Activated T-cell treated with anti-CD3 and anti-CD28 coated beads, Interleukin-2, amount 50 U/mL, for 48 hours (primary cell): ENCODE measurements around the gene RBM3.
"Not testable (repeated sequence)": the region's sequence is repeated elsewhere in the genome, so short reads cannot be mapped to it uniquely, and the experiment has no call there.

Experiments used
- DNase-seq, 2 experiments: peaks; one replicate each; pipeline ENCODE4 v3.0.0-alpha.2; 2020

Gene RBM3

GRCh38 chrX:48574270-48575266 lies at the start of gene RBM3:
RBM3 (plus strand) TSS chrX:48574484; CDS start chrX:48575181, 697 bp downstream.
- peak; percentile 89 to 91 for DNase-seq

DNA sequence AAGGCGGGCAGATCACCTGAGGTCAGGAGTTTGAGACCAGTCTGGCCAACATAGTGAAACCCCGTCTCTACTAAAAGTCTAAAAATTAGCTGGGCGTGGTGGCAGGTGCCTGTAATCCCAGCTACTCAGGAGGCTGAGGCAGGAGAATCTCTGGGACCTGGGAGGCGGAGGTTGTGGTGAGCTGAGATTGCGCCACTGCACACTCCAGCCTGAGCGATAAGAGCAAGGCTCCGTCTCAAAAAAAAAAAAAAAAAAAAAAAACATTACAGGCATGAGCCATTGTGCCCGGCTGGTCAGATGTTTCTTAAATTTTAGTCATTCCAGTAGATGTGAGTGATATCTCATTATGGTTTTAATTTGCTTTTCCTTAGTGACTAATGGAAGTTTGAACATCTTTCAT lies 48.4 kb upstream of the RBM3 start:
- not testable (repeated sequence) for DNase-seq

- DNase-seq: no peak
These were observed 43.5 kb upstream of the RBM3 start for GRCh38 chrX:48530736-48531135.

DNA sequence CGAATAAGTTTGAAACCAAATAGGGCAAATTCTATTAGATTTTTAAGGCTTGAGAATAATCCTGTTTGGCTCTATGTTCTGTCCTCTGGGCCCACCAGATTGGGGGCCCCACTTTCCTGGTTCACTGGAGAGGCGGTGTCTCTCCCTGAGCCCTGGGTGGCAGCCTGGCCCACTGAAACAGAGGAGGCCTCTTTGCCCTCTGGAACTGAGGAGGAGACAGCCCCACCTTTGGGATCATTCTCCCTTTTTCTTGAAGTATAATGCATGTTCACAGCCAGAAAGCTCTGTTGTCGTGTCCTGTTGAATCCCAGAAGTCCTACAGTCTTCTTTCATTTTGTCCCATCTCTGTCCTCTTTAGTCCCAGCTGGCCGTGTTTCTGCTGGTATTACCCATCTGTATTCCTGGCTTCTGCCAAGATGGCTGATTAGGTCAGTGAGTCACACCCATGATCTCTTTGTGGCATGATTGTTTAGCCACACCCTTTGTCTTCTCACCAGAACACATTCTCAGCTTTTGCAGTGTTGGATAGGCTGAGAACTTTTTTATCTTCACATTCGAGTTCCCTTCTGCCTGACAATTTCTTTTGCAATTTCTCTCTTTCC lies 42.8 kb upstream of the RBM3 start:
- DNase-seq: no peak

DNA sequence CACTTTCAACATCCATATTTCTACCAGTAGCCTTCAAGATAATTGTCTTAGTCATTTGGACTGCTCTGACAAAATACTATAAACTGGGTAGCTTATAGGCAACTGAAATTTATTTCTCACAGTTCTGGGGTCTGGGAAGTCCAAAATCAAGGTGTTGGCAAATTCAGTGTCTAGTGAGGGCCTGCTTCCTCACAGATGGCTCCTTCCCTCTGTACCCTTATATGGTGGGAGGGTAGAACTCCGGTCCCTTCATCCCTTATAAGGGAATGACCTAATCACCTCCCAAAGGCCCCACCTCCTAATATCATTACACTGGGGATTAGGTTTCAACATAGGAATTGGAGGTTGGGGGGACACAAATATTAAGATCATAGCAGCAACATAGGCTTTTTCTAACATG lies 42.1 kb upstream of the RBM3 start:
- DNase-seq: no peak

DNA sequence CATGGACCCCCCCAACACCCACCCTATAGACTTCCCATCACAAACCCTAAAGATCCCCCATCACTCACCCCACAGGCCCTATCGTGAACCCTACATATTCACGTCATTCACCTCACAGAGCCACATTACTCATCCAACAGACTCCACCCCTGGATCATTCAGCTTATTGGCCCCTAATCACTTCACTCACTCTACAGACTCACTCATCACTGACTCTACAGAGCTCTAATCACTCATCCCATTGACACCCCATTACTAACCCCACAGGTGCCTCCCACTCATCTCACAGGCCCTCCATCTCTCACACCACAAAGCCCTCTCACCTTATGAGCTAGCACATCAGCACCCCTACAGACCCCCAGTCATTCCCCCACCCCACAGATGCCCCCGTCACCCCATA lies 41.1 kb upstream of the RBM3 start:
- DNase-seq: no peak

GRCh38 chrX:48538641-48539344 lies 35.5 kb upstream of the RBM3 start:
- DNase-seq: no peak

- peak; percentile 94 to 96 for DNase-seq
These were observed 34.8 kb upstream of the RBM3 start, which contains the start of gene TBC1D25 for GRCh38 chrX:48539345-48540027. TBC1D25 (plus strand) TSS chrX:48539714; CDS start chrX:48539798, 84 bp downstream.

DNA sequence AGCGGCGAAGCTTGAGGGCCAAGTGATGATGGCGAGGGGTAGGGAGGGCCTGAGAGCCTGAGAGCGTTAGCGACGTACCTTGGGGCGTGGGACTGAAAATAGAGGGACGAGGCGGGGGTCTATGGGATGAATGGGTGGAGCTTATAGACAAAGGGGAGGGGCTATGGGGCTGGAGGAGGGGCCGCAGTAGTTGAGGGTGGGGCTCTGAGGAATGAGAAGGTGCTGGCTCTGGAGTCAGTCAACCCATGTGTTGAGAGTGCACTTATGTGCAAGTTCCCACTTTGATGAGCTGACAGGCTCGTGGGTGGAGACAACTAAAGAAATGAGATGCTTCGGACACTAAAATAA lies 34.3 kb upstream of the RBM3 start:
- DNase-seq: peak; percentile 72 to 73

DNA sequence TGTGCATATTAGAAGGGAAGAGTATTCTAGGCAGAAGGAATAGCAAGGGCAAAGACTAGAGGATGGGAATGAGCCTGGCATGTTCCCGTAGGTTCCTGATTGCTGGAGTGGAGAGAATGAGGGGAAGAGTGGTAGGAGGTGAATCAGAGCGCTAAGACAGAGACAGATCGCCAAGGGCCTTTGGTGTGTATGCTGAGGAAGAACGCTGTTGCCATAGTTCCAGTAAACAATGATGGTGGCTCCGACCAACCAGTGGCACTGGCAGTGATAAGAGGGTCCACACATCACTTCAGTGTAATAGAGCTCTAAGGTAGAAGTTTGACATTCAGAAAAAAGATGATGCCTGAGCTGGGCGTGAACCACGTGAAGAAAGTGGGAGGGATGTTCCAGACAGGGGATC lies 33.8 kb upstream of the RBM3 start:
- DNase-seq: no peak

GRCh38 chrX:48541140-48541814 lies 33.0 kb upstream of the RBM3 start:
- no peak for DNase-seq

DNA sequence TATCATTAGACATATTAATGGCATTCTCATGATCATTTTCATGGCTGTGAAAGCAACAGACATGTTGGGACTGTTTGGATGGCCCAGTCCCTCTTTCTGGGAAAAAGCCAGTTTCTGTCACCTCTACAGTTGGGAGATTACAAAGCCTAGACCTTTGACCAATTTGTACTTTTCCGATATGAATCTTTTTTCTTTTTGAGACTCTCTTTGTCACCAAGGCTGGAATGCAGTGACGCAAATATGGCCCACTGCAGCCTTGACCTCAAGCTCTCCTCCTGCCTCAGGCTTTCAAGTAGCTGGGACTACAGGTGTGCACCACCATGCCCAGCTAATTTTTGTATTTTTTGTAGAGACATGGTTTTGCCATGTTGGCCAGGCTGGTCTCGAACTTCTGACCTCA lies 25.4 kb upstream of the RBM3 start:
- no peak for DNase-seq

DNA sequence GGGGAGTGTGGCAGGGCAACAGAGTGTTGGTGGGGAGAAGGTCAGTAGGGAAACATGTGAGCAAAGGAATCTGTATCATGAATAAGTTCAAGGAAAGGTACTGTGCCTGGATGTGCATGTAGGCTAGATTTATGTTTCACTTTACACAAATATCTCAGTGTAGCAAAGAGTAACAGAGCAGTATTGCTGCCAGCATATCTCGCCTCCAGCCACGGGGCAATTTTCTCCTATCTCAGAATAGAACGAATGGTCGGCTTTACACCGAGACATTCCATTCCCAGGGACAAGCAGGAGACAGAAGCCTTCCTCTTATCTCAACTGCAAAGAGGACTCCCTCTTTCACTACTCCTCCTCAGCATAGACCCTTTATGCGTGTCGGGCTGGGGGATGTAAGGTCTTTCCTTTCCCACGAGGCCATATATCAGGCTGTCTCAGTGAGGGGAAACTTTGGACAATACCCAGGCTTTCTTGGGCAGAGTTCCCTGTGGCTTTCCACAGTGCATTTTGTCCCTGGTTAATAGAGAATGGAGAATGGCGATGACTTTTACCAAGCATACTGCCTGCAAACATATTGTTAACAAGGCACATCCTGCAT lies 18.5 kb upstream of the RBM3 start:
- DNase-seq: not testable (repeated sequence)

GRCh38 chrX:48558271-48558670 lies 16.0 kb upstream of the RBM3 start:
- no peak for DNase-seq

DNA sequence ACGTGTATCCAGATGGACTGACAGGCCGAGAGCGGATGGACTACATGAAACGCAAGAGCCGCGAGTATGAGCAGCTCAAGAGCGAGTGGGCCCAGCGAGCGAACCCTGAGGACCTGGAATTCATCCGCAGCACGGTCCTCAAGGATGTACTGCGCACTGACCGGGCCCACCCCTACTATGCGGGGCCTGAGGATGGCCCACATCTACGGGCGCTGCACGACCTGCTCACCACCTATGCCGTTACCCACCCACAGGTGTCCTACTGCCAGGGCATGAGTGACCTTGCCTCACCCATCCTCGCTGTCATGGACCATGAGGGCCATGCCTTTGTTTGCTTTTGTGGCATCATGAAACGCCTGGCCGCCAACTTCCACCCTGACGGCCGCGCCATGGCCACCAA lies 14.6 kb upstream of the RBM3 start:
- DNase-seq: no peak

DNA sequence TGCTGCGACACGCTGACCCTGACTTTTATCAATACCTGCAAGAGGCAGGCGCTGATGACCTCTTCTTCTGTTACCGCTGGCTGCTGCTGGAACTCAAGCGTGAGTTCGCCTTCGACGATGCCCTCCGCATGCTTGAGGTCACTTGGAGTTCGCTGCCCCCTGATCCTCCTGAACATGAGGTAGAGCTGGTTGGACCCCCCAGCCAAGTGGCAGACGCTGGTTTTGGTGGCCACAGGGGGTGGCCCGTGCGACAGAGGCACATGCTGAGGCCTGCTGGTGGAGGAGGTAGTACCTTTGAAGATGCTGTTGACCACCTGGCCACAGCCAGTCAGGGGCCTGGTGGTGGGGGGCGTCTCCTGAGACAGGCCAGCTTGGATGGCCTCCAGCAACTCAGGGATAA lies 14.2 kb upstream of the RBM3 start:
- no peak for DNase-seq

DNA sequence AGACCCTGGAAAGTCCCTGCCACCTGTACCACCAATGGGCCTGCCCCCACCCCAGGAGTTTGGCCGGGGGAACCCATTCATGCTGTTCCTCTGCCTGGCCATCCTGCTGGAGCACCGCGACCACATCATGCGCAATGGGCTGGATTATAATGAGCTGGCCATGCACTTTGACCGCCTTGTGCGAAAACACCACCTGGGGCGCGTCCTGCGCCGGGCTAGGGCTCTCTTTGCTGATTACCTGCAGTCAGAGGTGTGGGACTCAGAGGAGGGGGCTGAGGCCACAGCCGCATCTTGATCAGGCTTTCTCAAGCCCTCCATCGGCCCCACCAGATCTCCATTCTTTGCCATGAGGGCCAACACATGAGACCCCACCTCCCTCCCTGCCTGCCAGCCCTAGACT lies 13.6 kb upstream of the RBM3 start:
- no peak for DNase-seq

GRCh38 chrX:48569958-48570357 lies 4.3 kb upstream of the RBM3 start:
- DNase-seq: peak in 1 of 2 experiments; percentile 44

DNA sequence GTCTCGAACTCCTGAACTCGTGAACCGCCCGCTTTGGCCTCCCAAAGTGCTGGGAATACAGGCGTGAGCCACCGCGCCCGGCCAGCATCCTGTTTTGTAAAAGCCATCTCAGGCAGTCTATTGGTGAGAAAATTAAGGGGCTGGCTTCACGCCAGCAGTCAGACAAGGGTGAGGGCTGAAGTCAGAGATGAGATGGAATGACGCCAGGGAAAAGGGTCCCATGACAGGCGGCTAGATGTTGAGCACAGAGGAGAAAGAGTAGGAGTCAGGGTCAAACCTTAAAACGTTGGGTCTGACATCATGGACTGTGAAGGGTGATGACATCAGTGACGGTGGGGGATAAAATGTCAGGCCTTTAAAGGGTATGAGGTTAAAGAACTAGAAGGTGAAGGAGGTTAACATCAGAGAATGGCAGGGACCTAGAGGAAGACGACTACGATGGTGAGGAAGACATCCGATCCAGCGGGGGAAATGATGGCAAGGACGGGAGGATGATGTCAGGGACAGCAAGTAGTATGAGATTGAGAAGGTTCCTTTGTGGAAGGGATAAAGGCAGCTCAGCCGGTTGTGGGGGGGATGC lies 504 bp upstream of the RBM3 start:
- peak in 1 of 2 experiments; percentile 41 for DNase-seq

DNA sequence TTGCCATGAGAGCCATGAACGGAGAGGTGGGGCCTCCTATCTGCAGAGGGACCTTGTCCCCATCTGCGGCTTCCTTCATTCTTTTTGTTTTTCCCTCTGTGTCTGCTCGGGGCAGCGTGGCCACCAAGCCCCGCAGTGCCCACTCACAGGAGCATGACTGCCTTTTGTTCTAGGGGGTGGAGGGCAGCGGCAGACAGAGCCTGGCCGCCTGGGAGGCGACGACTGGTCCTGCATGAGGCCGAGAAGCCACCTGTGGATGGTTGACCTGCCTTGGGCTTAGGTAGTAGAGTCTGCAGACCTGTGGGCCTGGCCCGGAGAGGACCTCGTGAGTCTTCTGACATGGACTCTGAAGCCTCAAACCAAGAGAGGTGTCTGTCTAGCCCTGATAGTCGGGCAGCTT lies 1.4 kb downstream of the RBM3 start:
- DNase-seq: no peak

DNA sequence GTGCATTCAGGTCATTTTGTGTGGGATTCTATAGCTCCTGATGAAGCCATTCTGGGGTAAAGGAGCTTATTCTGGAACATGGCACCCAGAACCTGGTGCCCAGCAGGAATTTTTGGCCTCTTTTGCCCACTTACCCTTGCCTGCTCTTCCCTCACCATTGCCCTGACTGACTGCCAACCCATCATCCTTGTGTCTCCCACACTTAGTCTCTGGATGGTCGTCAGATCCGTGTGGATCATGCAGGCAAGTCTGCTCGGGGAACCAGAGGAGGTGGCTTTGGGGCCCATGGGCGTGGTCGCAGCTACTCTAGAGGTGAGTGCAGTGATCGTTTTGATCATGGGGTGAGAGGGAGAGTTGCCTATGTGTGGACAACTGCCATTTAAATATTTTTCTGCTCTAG lies 1.8 kb downstream of the RBM3 start:
- DNase-seq: peak in 1 of 2 experiments; percentile 23
